HT1080 (cell line): ENCODE measurements around the gene MAGEA9B. TPM values are rescaled to one million over a fixed set of nuclear protein-coding genes. Genes with fewer than 3 reads are reported as not detected.
A peak's percentile ranks its signal among the peaks of the same experiment; 100 is the strongest.
"Not testable (repeated sequence)": the region's sequence is repeated elsewhere in the genome, so short reads cannot be mapped to it uniquely, and the experiment has no call there.

Source experiments
- DNase-seq: peaks from one replicate; pipeline ENCODE4 v3.0.0-alpha.2; 2015; ENCODE audit warnings: low read depth
- polyA plus RNA-seq, 2 experiments: library from polyadenylated mRNA; depleted of rRNA; stranded (reverse); fragments of >200 nt; gene quantifications; 2 replicates each; pipeline ENCODE4 v1.2.3, GENCODE V29; 2015
- total RNA-seq: library from RNA; depleted of rRNA; stranded (reverse); fragments of >200 nt; shearing (Covaris generic); gene quantifications from 2 replicates; pipeline ENCODE4 v1.2.3, GENCODE V29; 2014; rRNA removed

Gene MAGEA9B
- 0.50 and 0.93 TPM in 2 replicates for total RNA-seq
- 0.97 and 2.3 TPM in 2 replicates for polyA plus RNA-seq (2015; cell fraction: cytosol; rRNA removed)
- 1.8 and 2.1 TPM in 2 replicates for polyA plus RNA-seq (2015; cell fraction: nucleus; rRNA removed)

DNA sequence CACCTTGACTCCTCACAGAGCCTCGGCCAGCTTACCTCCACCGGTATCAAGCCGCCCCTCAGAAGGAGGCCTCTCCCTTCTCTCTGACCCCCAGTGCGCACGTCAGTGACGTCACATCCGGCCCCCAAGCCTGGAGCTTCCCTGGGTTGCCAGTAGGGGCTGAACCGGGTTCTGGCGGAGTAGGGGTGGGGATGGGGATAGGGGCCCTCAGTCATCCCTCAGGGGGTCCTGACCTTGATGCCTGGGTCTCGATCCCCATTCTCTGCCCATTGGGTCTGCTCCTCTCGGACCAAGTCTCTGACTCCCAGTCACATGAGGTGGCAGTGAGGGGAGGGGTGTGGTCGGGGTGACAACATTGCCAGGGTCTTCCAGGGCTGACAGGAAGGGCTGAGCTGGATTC is at the start of gene MAGEA9B:
Gene MAGEA9B (minus strand): TSS at position 101 of the 400 bp plus-strand sequence. CDS start 4,280 bp downstream, outside the sequence.
- DNase-seq: not testable (repeated sequence)

DNA sequence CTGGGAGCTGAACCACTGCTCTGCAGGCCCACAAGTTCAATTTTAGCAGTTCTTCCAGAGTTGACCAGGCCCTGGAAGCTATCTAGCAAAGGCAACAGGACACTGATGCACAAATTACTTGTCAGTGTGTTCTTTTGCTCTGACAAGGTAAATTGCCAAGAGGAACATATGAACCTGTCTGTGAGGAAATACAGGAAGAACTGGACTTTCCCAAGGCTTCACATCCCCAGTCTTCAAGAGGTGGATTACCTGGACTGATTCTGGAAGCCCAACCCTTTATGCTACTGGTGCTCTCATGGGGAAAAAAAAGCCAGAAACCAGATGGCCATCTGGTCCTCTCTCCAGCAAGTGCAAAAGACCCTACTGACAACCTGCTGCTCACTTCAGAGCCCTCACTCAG is 46.3 kb upstream of the MAGEA9B start:
- no peak for DNase-seq

DNA sequence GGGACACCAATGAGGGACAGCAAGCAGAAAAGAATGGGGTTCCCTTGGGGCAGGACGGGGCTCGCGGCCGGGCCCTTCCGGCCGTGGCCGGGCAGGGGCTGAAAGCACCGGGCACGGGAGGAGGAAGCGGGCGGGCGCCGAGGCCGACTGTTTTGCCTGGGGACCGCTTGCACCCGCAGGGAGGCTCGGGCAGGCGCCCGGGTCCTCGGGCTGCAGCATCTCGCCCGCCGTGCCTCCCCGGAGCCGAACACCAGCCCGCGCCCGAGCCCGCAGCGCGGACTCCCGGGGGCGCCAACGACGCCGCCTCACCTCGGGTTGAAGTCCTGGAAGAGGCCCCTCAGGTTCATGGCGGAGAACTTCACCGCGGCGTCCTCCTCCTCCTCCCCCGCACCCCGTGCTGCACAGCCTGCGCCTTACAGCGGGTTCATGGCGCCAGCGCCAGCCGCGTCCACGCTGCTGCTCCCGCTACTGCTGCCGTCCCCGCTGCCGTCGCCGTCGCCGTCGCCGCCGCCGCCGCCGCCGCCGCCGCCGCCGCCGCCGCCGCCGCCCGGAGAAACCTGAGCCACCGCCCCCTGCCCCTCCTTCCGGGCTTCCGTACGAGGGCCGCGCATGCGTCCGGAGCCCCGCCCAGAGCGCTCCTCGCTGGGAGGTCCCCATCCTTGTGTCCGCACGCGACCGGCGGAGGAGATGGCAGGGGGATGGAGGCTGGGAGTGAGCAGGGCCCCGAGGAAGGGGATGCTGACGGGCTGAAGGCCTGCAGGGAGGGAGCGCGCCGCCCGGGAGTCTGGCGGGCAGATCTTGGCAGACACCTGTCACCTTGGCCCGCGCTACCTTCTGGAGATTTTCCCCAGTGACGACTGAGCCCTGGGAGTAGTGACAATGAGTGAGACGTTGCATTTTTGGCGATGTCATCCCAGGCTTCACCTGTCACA is 44.2 kb upstream of the MAGEA9B start, which contains the start of gene TMEM185A:
Gene TMEM185A (minus strand): TSS at position 559 of the 932 bp plus-strand sequence. CDS start 212 bp downstream, at position 347.
- peak; percentile 44 for DNase-seq

GRCh38 chrX:149630681-149631233 is 43.5 kb upstream of the MAGEA9B start:
- peak; percentile 1 for DNase-seq

DNA sequence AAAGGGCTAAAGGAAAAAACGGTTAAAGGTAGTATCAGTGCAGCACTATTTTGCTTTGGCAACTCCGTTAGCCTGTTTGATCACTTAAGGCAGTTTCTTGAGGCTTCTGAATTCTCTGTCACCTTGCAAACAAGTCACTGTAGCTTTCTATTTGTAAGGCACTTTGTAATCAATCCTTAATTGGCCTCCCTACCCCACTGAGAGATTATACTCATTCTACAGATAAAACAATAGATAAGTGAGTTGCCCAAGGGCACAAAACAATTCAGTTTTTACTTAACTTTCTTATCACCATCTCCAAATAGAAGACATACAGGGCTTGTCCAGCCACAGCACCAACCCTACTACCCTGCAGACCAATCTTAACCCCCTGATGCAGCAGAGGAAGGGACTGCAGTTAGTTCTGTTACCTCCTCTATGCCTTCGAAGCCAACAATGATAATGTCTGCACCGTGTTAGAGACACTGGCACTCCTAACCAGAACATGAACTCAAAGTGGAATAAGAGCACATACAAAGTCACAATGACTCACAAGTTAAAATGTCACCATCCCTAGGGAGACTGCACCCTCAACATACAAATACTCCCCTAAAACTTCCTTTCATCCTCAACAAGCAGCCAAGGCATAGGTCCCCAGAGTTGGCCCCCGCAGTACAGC is 42.6 kb upstream of the MAGEA9B start:
- no peak for DNase-seq

DNA sequence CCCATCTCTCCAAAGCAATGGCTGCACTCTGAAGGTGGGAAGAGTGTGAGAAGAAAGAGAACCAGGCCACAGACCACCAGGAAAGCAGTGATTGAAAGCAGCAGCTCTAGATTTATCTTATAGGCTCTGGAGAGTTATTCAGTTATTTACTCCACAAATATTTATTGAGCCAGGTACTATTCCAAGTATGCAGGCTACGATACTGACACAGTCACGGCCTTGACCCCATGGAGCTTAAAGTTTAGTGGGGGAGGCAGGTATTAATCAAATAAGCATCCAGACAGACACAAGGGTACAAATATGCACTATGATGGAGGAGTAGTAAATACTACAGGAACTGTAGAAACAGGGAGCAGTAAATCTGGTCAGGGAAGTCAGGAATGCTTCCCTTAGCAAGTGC is 41.5 kb upstream of the MAGEA9B start:
- no peak for DNase-seq

DNA sequence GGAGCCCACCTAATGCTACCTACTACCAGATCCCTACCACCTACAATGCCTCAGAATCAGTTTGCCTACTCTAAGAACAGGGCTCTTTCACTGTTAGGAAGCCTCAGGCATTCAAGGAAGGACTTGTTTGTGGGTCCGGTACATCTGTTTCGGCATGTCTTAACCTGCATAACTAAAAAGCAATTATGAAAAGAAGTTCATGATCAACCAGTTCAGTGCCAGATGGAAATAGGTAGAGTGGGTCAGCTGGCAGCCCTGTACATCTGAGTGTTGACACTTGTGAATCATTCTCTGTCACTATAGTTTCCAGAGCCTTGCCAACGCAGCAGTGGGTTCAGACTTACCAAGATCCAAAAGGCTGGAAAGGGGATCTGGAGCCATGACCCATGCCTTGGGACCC is 41.0 kb upstream of the MAGEA9B start:
- no peak for DNase-seq

DNA sequence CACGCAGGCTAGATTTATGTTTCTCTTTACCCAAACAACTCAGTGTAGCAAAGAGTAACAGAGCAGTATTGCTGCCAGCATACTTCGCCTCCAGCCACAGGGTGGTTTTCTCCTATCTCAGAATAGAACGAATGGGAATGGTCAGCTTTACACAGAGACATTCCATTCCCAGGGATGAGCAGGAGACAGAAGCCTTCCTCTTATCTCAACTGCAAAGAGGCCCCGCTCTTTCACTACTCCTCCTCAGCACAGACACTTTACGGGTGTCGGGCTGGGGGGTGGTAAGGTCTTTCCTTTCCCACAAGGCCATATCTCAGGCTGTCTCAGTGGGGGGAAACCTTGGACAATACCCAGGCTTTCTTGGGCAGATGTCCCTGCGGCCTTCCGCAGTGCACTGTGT is 39.6 kb upstream of the MAGEA9B start:
- not testable (repeated sequence) for DNase-seq

DNA sequence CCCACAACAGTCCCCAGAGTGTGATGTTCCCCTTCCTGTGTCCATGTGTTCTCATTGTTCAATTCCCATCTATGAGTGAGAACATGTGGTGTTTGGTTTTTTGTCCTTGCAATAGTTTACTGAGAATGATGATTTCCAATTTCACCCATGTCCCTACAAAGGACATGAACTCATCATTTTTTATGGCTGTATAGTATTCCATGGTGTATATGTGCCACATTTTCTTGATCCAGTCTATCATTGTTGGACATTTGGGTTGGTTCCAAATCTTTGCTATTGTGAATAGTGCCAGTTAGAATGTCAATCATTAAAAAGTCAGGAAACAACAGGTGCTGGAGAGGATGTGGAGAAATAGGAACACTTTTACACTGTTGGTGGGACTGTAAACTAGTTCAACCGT is 32.4 kb upstream of the MAGEA9B start:
- not testable (repeated sequence) for DNase-seq

DNA sequence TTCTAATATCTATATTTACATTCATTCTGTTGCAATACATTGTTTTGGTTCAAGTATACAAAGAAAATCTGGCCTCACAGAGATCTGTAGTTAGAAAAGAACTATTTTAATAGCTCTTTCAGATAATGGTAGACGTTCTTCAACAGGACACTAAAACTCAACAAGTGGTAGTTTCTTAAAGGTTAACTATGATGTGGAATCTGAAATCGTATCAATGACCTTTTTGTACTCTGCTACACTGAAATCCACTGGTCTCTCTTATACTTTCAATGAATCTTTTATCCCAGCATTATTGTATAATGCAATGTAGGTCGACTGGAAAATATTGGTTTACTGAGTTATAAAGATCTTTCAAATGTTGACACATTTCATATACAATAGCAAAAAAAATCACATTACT is 31.6 kb upstream of the MAGEA9B start:
- no peak for DNase-seq

- no peak for DNase-seq
Observed at GRCh38 chrX:149611623-149612175, 24.4 kb upstream of the MAGEA9B start.

DNA sequence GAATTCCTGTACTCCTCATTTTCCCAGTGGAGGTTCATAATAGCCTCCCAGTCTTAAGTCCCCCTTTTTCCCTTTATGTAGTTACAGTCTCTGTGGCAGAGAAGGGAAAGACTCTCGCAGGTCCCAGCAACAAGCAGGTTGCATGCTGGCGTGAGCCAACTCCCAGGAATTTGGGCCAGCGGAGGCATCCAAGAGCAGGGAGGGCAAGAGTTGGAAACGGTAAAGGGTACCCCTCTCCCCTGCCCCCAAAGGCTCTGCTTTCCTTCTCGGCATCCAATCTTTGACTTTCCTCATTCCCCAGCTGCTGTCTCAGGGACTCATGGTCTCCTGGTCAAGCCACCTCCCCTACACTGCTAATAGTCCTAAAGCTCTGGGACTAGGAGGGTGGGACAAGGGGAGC is 23.3 kb upstream of the MAGEA9B start:
- DNase-seq: no peak

DNA sequence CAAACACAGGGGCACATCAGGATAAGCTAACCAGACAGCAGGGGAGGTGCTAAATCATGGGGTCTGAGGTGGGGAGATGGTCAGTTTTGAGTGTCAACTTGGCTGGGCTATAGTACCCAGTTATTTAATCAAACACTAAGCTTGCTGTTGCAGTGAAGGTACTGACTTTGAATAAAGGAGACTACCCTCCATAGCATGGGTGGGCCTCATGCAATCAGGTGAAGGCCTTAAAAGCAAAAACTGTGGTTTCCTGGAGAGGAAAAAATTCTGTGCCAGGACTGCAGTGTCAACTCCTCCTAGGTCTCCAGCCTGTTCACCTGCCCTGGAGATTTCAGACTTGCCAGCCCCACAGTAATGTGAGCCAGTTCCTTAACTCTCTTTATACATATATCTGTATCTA is 20.4 kb upstream of the MAGEA9B start:
- no peak for DNase-seq

- peak; percentile 62 for DNase-seq
Observed at GRCh38 chrX:149605248-149605885, 18.1 kb upstream of the MAGEA9B start.

DNA sequence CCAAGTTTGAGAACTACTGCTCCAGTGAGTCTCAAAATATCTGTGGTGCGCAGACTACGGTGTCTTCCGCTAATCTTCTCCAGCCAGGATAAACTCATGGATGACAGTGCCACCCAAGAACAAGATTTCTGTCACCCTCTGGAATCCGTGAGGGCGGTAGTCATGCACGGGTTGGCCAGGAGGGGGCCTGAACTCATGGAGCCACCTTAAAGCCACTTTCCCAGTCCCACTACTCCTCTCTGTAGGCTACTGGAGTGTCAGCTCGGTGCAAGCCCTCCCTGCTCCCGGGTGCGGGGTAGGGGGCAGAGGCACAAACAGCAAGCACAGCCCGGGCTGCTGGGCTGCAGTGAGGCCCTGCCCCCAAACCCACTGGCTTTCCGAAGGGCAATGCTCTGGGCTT is 11.3 kb upstream of the MAGEA9B start:
- DNase-seq: not testable (repeated sequence)

GRCh38 chrX:149595943-149596342 is 8.7 kb upstream of the MAGEA9B start:
- not testable (repeated sequence) for DNase-seq

GRCh38 chrX:149595214-149595613 is 8.0 kb upstream of the MAGEA9B start, which contains the start of gene HSFX2:
HSFX2 (minus strand) TSS chrX:149595314; CDS start chrX:149594700, 614 bp downstream.
- DNase-seq: not testable (repeated sequence)

- DNase-seq: not testable (repeated sequence)
Observed at GRCh38 chrX:149590993-149591392, 3.7 kb upstream of the MAGEA9B start.

DNA sequence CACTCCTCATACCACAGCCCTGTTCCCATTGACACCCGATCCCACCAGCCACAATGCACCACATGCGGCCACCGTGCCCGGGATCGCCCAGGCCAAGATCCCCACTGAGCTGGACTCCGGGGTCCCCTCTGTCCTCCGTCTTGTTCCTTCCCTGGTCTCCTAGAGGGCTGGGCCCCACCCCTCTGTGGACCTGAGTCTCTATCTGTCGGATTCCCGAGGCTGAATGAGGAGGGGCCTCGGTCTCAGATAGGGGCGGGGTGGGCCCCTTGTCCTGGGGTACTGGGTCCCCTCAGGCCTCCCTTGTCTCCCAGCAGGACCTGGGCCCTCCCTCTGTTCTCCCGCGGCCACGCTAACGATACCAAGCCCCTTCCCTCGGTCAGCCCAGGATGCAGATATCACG is 1.6 kb downstream of the MAGEA9B start:
- DNase-seq: not testable (repeated sequence)

DNA sequence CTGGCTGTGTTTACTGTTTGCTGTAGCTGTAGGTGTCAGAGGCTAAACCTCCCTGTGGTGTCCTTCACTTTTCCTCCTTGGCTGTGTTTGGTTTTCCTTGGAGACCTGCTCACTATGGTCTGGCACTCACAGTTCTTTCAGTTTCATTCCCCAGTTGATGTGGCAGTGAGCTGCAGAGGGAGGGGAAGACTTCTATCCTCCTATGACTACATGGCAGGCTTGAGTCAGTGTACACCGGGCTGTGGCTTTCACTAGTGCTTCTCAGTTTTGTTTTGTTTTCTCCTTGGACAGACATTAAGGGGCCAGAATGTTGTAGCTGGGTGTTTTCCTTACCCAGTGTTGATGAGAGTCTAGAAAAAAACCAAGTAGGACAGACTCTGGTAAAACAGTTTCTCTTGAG is 13.8 kb downstream of the MAGEA9B start:
- DNase-seq: not testable (repeated sequence)

- DNase-seq: no peak
Observed at GRCh38 chrX:149572743-149573142, 14.5 kb downstream of the MAGEA9B start.
